RCC 7860 (cell line): ENCODE measurements around the gene SLC25A45.

Experiments
- DNase-seq: peaks from one replicate; pipeline ENCODE4 v3.0.0-alpha.2; 2015; ENCODE audit warnings: low spot score
- FAIRE-seq: peaks from 2 replicates; lab custom pipeline; 2012; peaks lifted over from hg19 to GRCh38; lab: Jason Lieb, UNC

SLC25A45 gene

GRCh38 chr11:65389294-65389980 is 7.0 kb upstream of the SLC25A45 start:
- FAIRE-seq, result no peak
- no peak for DNase-seq

- DNase-seq, result no peak
- no peak for FAIRE-seq
These were observed 6.3 kb upstream of the SLC25A45 start for GRCh38 chr11:65388731-65389130.

- DNase-seq, result peak; percentile 52
- no peak for FAIRE-seq
These were observed 4.1 kb upstream of the SLC25A45 start, which contains the start of gene FRMD8 for GRCh38 chr11:65386307-65387140. Gene FRMD8, plus strand, starts transcription at chr11:65386637. Its CDS starts 400 bp downstream, at chr11:65387037.

- DNase-seq (peak; percentile 18), FAIRE-seq (no peak)
These were observed 1.9 kb upstream of the SLC25A45 start for GRCh38 chr11:65384301-65384889.

GRCh38 chr11:65383778-65384177 is 1.3 kb upstream of the SLC25A45 start:
- FAIRE-seq, result no peak
- DNase-seq, result no peak

GRCh38 chr11:65382804-65383368 is 440 bp upstream of the SLC25A45 start:
- no peak for FAIRE-seq
- DNase-seq, result no peak

GRCh38 chr11:65381716-65382032 is 772 bp downstream of the SLC25A45 start:
- DNase-seq (peak; percentile 96), FAIRE-seq (peak; percentile 94)

- no peak for DNase-seq
- no peak for FAIRE-seq
These were observed 1.9 kb downstream of the SLC25A45 start for GRCh38 chr11:65380460-65381119.

- no peak for DNase-seq
- FAIRE-seq, result no peak
These were observed 2.6 kb downstream of the SLC25A45 start for GRCh38 chr11:65379698-65380459.

GRCh38 chr11:65378928-65379638 is 3.4 kb downstream of the SLC25A45 start:
- DNase-seq (no peak), FAIRE-seq (no peak)

GRCh38 chr11:65378208-65378927 is 4.1 kb downstream of the SLC25A45 start:
- FAIRE-seq (no peak), DNase-seq (peak; percentile 3)

- DNase-seq (no peak), FAIRE-seq (no peak)
These were observed 4.7 kb downstream of the SLC25A45 start for GRCh38 chr11:65377777-65378176.

- no peak for FAIRE-seq
- no peak for DNase-seq
These were observed 5.4 kb downstream of the SLC25A45 start for GRCh38 chr11:65377036-65377435.

- FAIRE-seq (no peak), DNase-seq (no peak)
These were observed 6.2 kb downstream of the SLC25A45 start for GRCh38 chr11:65376138-65376713.

- no peak for FAIRE-seq
These were observed 7.4 kb downstream of the SLC25A45 start for GRCh38 chr11:65375012-65375411.

GRCh38 chr11:65373839-65374580 is 8.4 kb downstream of the SLC25A45 start:
- DNase-seq, result no peak
- no peak for FAIRE-seq

More at GRCh38 chr11:65375012-65375411, 7.4 kb downstream of the SLC25A45 start:
- no peak for DNase-seq

GRCh38 chr11:65370659-65371049 is 11.8 kb downstream of the SLC25A45 start:
- FAIRE-seq, result no peak
- no peak for DNase-seq

GRCh38 chr11:65366340-65366773 is 16.1 kb downstream of the SLC25A45 start:
- peak; percentile 78 for DNase-seq
- FAIRE-seq, result no peak
